Kasumi-1 (cell line): ENCODE measurements around the gene AMPD2.

Experiments
- DNase-seq, 2 experiments: peaks; one replicate each; lab custom pipeline; 2025; lab: John Stamatoyannopoulos, UW

The AMPD2 gene

GRCh38 chr1:109619576-109620400 is at the start of gene AMPD2, which contains the start of gene GNAT2:
Gene AMPD2, plus strand, starts transcription at chr1:109619837. Its CDS starts 1,339 bp downstream, at chr1:109621176.
Gene GNAT2, minus strand, starts transcription at chr1:109619616. Its CDS starts 6,746 bp downstream, at chr1:109612870.
- DNase-seq: peak; percentile 73 to 74

DNA sequence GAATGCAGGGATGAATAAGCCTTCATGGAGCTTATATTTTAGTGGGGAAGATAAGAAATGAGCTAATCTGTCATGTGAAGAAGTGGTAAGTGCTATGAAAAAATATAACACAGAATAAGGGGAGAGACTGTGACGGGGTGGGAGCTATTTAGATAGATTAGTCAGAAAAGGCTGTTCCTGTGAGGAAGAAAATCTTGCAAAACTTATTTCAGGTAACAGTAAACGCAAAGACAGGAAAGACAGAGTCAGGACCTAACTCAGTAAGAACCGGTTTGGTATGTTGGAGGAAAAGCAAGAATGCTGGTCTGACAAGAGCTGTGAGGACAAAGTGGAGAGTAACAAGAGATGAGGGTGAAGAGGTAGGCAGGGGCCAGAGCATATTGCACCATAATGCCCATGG is 49.2 kb upstream of the AMPD2 start:
- DNase-seq: no peak

- peak; percentile 44 to 51 for DNase-seq
Observed at GRCh38 chr1:109573785-109574184, 45.9 kb upstream of the AMPD2 start.

DNA sequence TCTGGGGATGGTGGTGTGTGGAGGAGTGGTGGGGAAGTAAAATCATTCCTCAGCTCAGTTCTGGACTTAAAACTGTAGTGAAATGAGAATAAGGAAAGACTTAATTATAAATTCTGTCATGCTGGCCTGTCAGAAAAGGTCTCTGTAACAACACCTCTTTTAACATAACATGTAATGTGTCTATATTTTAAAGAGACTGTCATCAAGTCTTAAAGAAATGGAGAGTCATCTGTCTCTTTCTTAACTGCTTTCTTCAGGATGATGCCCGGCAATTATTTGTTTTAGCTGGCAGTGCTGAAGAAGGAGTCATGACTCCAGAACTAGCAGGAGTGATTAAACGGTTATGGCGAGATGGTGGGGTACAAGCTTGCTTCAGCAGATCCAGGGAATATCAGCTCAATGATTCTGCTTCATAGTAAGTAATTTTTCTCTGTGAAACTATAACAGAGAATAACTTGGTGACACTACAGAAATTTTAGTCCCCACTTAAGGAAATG is 40.6 kb upstream of the AMPD2 start:
- no peak for DNase-seq

DNA sequence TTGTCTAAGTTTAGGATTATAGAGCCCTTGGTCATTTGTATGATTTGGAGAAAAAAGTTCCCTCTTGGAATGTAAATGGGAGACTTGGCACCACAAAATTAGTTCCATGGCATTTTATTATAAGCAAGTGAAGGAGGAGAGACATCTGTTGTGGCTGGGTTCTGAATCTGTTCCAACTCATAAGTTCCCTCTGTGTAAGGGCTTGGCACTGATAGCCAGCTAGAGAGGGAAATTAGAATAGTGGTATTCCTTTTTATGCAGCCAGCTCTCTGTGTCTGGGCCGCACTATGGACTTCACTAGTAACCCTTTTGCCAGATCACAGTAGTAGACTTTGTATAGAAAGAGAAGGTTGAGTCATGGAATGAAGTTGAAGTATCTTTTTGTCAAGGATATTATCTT is 40.1 kb upstream of the AMPD2 start:
- DNase-seq: no peak

- DNase-seq: no peak
Observed at GRCh38 chr1:109582021-109582420, 37.6 kb upstream of the AMPD2 start.

GRCh38 chr1:109584766-109585165 is 34.9 kb upstream of the AMPD2 start:
- no peak for DNase-seq

- DNase-seq: no peak
Observed at GRCh38 chr1:109586055-109586454, 33.6 kb upstream of the AMPD2 start.

- DNase-seq: no peak
Observed at GRCh38 chr1:109589177-109589576, 30.5 kb upstream of the AMPD2 start.

DNA sequence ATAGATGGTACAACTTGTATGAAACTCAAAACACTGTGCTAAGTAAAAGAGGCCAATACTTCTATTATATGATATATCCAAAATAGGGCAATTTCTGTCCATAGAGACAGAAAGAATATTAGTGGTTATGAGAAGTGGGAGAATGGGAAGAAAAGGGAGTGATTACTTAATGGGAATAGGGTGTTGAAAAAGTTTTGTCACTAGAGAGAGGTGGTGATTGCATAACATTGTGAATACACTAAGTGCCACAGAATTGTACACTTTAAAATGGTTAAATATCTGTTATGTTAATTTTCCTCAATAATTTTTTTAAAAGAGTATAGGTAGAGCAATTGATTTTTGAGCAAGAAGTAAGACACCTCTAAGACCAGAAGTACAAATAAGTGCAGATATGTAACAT is 30.0 kb upstream of the AMPD2 start:
- no peak for DNase-seq

- DNase-seq: no peak
Observed at GRCh38 chr1:109592916-109593315, 26.7 kb upstream of the AMPD2 start.

DNA sequence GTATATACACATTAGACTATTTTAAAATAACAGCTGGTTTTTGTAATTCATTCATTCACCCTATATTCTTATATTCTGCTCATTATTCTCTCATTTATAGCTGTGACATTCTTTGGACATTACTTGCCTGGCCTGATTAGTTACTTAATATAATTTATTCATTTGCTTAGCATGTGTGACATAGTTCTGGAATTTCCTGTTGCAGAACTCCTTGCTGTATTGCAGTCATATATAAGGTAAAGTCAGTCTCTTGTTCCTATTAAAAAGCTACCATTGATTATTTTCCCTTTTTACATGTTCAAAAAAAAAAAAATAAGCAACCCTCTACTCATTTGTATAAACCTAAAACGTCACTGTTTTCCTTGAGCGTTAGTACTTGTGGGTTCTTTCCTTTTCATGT is 24.1 kb upstream of the AMPD2 start:
- no peak for DNase-seq

- DNase-seq: no peak
Observed at GRCh38 chr1:109598156-109598555, 21.5 kb upstream of the AMPD2 start.

DNA sequence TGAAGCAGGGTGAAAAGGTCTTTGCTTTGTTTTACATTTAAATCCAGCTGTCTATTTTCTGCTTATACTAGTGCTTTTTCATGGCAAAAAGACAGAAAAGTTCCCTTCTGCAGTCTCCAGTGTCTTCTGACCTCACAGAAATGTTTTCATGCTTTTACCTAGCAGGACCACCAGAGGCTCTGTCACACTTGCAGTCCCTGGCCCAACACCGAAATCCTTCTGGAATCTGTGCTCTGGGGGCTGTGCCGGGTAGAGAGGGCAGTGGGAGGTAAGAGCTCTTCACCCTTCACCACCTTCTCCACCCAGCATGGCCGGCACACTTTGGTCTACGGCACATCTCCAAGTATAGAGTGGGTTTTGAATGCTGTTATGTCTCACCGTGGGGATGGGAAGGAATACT is 21.0 kb upstream of the AMPD2 start:
- peak in 1 of 2 experiments; percentile 39 for DNase-seq

DNA sequence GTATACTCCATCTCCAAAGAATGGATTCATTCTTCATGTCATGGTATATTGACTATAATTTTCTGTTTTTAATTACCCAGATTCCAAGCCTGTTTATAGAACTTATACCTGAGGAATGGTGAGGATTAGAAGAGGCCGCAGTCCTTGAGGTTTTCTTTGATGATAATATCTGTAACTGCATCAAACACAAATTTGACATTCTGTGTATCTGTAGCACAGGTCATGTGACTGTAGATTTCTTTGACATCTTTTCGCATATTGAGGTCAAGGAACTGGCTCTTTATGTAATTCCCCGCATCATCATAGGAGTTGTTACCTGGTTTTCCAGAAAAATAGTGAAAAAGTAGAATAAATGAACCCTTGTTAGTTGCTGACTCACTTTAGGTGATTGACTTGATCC is 16.4 kb upstream of the AMPD2 start:
- DNase-seq: no peak

DNA sequence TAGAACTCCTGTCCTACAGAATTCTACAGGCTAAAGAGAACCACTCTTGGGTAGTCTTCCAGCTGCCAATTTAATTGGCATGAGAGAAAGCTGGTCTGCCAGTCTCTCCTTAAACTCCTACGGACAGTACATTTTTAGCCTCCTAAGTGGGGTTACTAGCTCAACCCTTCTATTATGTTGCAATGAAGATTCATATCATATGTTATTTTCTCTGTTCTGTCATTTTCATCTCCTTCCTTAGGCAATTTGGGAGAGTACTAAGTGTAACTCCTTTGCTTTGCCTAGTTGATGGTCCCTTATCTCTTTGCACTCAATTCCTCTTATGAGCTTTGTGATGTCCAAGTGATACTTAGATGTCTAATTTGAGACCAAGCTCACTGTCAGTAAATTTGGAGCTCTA is 14.3 kb upstream of the AMPD2 start:
- DNase-seq: no peak

DNA sequence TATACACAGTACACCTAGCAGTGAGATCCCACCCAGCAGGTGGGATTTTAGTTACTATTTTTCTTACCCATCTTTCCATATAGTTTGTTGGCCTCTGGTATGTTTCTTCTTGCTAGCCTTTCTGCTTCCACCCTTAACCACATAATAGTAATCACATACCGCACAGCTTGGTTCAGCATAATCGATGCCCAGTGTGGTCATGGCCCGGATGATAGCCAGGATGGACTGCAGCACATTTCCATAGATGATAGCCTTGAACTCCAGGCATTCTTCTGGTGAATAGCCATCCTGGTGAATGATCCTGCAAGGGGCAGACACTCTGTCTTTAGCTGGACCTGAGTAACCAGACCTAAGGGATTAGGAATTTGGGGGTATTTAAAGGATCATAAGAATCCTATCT is 9.8 kb upstream of the AMPD2 start:
- DNase-seq: no peak

DNA sequence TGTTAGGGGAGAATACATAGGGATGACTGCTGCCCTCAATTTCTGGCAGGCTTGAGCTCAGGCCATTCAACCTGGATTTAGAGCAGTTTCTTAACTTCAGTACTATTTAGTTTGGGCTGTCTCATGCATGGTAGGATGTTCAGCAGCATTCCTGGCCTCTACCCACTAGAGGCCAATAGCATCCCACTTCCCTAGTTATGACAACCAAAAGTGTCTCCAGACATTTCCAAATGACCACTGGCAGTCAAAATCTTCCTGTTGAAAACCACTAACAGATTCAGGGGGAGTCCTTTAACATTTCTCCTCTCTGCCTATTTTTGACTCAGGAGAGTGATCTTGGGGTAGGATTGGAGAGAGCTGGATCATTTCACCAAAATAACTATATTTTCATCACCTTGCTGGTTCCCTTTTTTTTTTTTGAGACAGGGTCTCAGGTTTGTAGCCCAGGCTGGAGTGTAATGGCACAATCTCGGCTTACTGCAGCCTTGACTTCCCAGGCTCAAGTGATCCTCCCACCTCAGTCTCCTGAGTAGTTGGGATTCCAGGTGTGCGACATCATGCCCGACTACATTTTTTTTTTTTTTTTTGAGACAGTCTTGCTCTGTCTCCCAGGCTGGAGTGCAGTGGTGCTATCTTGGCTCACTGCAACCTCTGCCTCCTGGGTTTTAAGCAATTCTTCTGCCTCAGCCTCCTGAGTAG is 8.9 kb upstream of the AMPD2 start:
- DNase-seq: no peak

- DNase-seq: no peak
Observed at GRCh38 chr1:109611308-109611990, 8.2 kb upstream of the AMPD2 start.

DNA sequence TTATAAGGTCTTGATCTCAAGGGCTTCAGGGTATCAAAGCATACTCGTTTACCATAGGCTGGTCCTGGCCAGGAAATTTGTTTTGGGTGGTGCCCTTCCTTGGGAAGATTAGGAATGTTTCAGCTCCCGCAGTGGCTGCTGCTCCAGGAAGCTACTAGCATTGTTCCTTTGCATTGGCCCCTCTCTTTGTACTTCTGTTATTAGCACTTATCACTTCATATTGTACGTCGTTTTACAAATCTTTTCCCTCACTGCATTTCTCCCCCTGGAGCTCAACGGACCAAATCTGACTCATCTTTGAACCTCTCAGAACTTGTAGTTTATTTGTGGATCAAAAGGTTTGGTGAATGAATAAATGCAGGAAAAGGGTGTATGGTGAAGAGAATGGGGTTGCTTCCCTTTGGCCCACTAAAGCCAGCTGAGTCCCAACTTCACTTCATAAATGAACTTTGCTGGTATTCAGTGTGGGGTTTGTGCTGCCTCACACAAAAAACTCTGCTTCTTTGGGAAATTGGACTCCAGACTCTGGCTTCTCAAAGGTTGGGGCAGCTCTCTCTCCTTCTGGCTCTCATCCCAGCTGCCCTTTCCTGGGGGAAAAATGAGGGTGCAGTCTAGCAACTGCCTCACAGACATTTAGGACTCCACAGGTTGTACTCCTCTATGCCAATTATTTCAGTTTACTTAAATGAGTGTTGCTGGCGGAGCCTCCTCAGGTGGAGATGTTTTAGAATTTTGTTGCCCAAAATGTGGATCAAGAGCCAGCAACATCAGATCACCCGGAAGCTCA is 6.1 kb upstream of the AMPD2 start:
- no peak for DNase-seq

DNA sequence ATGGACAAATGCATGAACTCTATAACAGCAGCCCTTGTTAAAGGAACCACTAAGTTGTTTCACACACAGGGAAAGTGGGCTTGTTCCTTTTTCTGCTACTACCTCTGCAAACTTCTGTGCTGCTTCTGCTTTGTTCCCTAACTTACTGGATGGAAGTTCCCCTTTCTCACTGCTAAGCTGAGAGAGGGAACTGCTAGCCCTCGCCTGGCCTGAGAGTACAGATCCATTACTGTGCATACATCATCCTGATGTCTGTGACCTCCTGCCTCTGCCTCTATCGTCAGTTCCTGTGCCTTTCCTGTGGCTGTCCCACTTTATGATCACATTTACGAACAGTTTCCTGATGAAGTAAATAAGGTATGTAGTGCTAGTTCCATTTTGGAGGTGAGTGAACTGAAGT is 3.8 kb upstream of the AMPD2 start:
- DNase-seq: peak; percentile 98 to 99

GRCh38 chr1:109616391-109616790 is 3.2 kb upstream of the AMPD2 start:
- no peak for DNase-seq
